Endothelial cell of umbilical vein (primary cell): ENCODE results near the gene CMTM4. TPM values are rescaled to one million over a fixed set of nuclear protein-coding genes. Genes with fewer than 3 reads are reported as not detected.

Experiments
- BruUV-seq: library from RNA; stranded (reverse); fragments of 400-500 nt; replicated peaks from 2 replicates; lab custom pipeline; 2021; lab: Mats Ljungman, UMichigan
- CTCF ChIA-PET: fragments of 300-600, 350-600 bp; sonication (Branson Sonifier 250); formaldehyde crosslinking; loops from one replicate; lab custom pipeline; 2021; ENCODE audit warnings: antibody characterized with exemption, inconsistent platforms; lab: Charles Lee
- POLR2A ChIA-PET: fragments of 300-600, 350-600 bp; sonication (Branson Sonifier 250); formaldehyde crosslinking; loops from one replicate; lab custom pipeline; 2021; ENCODE audit warnings: antibody characterized with exemption, inconsistent platforms; lab: Charles Lee
- DNase-seq: peaks from one replicate; pipeline ENCODE4 v3.0.0-alpha.2; 2011; ENCODE audit warnings: low read depth, low spot score
- FAIRE-seq: peaks from 2 replicates; lab custom pipeline; 2011; peaks lifted over from hg19 to GRCh38; lab: Jason Lieb, UNC
- H2AFZ ChIP-seq: 2 replicates; pipeline ENCODE4 v1.6.0; 2012; ENCODE audit warnings: low read depth, low read length, control low read depth, inconsistent platforms
- H3K27ac ChIP-seq: 2 replicates; pipeline ENCODE4 v1.5.1; 2011; ENCODE audit warnings: low read depth, mild to moderate bottlenecking, control low read depth, low read length, moderate library complexity; ENCODE audit not compliant: insufficient read depth
- H3K27me3 ChIP-seq, 2 experiments: 2 replicates each; pipeline versions ENCODE4 v1.6.0 to v1.6.1; 2011; ENCODE audit warnings: low read length in 2 of 2, mixed read lengths in 1 of 2; ENCODE audit not compliant: control insufficient read depth in 2 of 2, insufficient read depth in 2 of 2
- H3K36me3 ChIP-seq, 2 experiments: 2 replicates in 1 of 2; 3 replicates in 1 of 2; pipeline ENCODE4 v1.5.1; 2011; ENCODE audit warnings: low read length in 2 of 2, mild to moderate bottlenecking in 1 of 2, moderate library complexity in 1 of 2; ENCODE audit not compliant: control insufficient read depth in 2 of 2, insufficient read depth in 2 of 2; ENCODE audit errors: extremely low read depth in 1 of 2
- H3K4me1 ChIP-seq: 3 replicates; pipeline ENCODE4 v1.5.1; 2011; ENCODE audit warnings: mild to moderate bottlenecking, low read length; ENCODE audit not compliant: control insufficient read depth, insufficient read depth; ENCODE audit errors: extremely low read depth
- H3K4me2 ChIP-seq: 2 replicates; pipeline ENCODE4 v1.6.1; 2011; ENCODE audit warnings: low read length, control low read depth, mixed read lengths; ENCODE audit not compliant: insufficient read depth
- H3K4me3 ChIP-seq, 3 experiments: fragments of 200-600 bp in 1 of 3; sonication (generic), shearing (Covaris generic) in 1 of 3; replicated peaks in 1 of 3; 2 replicates each; pipeline ENCODE4 v1.5.1; 2011 to 2016; ENCODE audit warnings: control low read depth in 3 of 3, low read length in 3 of 3, mild to moderate bottlenecking in 2 of 3, inconsistent platforms in 1 of 3, low read depth in 1 of 3, moderate library complexity in 1 of 3; ENCODE audit not compliant: insufficient read depth in 1 of 3
- H3K79me2 ChIP-seq: 2 replicates; pipeline ENCODE4 v1.6.0; 2012; ENCODE audit warnings: low read length, inconsistent platforms; ENCODE audit not compliant: control insufficient read depth, insufficient read depth
- H3K9ac ChIP-seq: replicated peaks from 2 replicates; pipeline ENCODE3; 2011; ENCODE audit warnings: low read length, control low read depth; ENCODE audit not compliant: insufficient read depth; ENCODE audit errors: extremely low read depth
- H3K9me1 ChIP-seq: replicated peaks from 3 replicates; pipeline ENCODE4 v1.6.0; 2011; ENCODE audit warnings: mild to moderate bottlenecking, low read length; ENCODE audit not compliant: control insufficient read depth, insufficient read depth; ENCODE audit errors: extremely low read depth
- H3K9me3 ChIP-seq: replicated peaks from 2 replicates; pipeline ENCODE4 v1.5.1; 2012; ENCODE audit warnings: low read length, inconsistent platforms; ENCODE audit not compliant: control insufficient read depth, insufficient read depth
- H4K20me1 ChIP-seq: replicated peaks from 2 replicates; pipeline ENCODE3; 2011; ENCODE audit warnings: mild to moderate bottlenecking, low read length; ENCODE audit not compliant: control insufficient read depth, insufficient read depth; ENCODE audit errors: extremely low read depth
- EZH2 ChIP-seq: IDR thresholded peaks from 2 replicates; pipeline ENCODE4 v1.6.1; 2012; ENCODE audit warnings: borderline replicate concordance, low read depth, mild to moderate bottlenecking, moderate library complexity, low read length, inconsistent platforms; ENCODE audit not compliant: severe bottlenecking
- FOS ChIP-seq: IDR thresholded peaks from 2 replicates; pipeline ENCODE4 v1.6.1; 2011; ENCODE audit warnings: mild to moderate bottlenecking, low read length, moderate library complexity, borderline replicate concordance; ENCODE audit not compliant: insufficient read depth
- GATA2 ChIP-seq: IDR thresholded peaks from 2 replicates; pipeline ENCODE4 v1.7.0; 2011; ENCODE audit warnings: low read depth, mild to moderate bottlenecking, moderate library complexity, mixed read lengths, low read length; ENCODE audit not compliant: insufficient read length, insufficient read depth
- JUN ChIP-seq: IDR thresholded peaks from 2 replicates; pipeline ENCODE4 v1.6.1; 2011; ENCODE audit warnings: borderline replicate concordance, low read depth; ENCODE audit not compliant: insufficient read length, insufficient read depth
- MAX ChIP-seq: IDR thresholded peaks from 2 replicates; pipeline ENCODE4 v1.6.1; 2011; ENCODE audit not compliant: insufficient read depth, insufficient read length
- MYC ChIP-seq: IDR thresholded peaks from one replicate; pipeline ENCODE4 v1.6.1; 2011; ENCODE audit warnings: mild to moderate bottlenecking, low read depth, low read length
- POLR2A ChIP-seq: IDR thresholded peaks from 2 replicates; pipeline ENCODE4 v1.6.1; 2012; ENCODE audit warnings: low read depth, mild to moderate bottlenecking, control low read depth, low read length
- POLR2AphosphoS5 ChIP-seq: IDR thresholded peaks from 2 replicates; pipeline ENCODE4 v1.6.1; 2012; ENCODE audit warnings: low read depth, mild to moderate bottlenecking, control low read depth, low read length, moderate library complexity; ENCODE audit not compliant: insufficient read depth
- dilution Hi-C: fragments of 300-500 bp; cut with MboI; formaldehyde crosslinking; loops from one replicate; pipeline ENCODE4 v1.15.0; 2019; ENCODE audit warnings: low sequenced_read_pairs; ENCODE audit not compliant: extremely low pct_ligation_motif_present
- intact Hi-C: fragments of 100-400 bp; cut with micrococcal nuclease; formaldehyde crosslinking; loops from one replicate; pipeline ENCODE4 v1.10.0; 2022
- polyA plus RNA-seq, 4 experiments: library from polyadenylated mRNA; depleted of rRNA in 3 of 4; stranded (reverse) in 3 of 4; unstranded in 1 of 4; fragments of >200 nt; gene quantifications; 2 replicates each; pipeline versions ENCODE4 v1.2.1 to v1.2.3, GENCODE V29; 2011 to 2012; ENCODE audit warnings: missing spikeins in 1 of 4
- total RNA-seq: library from RNA; stranded (reverse); gene quantifications from 2 replicates; pipeline ENCODE4 v1.2.3, GENCODE V29; 2021
- TF ChIP-seq, protein P1 (sequence below), 2 donors: IDR thresholded peaks; 1 replicate in 1 of 2; 2 replicates in 1 of 2; pipeline ENCODE4 v1.5.1; 2011; ENCODE audit warnings: low read length in 2 of 2, mild to moderate bottlenecking in 2 of 2, moderate library complexity in 2 of 2, control low read depth in 1 of 2, inconsistent platforms in 1 of 2, low read depth in 1 of 2; ENCODE audit not compliant: insufficient read depth in 1 of 2; ENCODE audit errors: extremely low read depth in 1 of 2

Gene CMTM4
- total and polyA plus RNA-seq, 2 donors (not counting 3 experiments of a cell fraction or from before 2014, with no cell fraction given): 9.0 to 10.7 TPM

GRCh38 chr16:66653581-66654350 lies 42.8 kb downstream of the CMTM4 start:
- Histone ChIP-seq H3K36me3 (no peaks in the 10 kb centered on the region), H3K9ac (no peak overlapping the region), H3K27me3 (no peaks in the 10 kb centered on the region), H2AFZ (no peak overlapping the region), H3K9me1 (no peaks in the 10 kb centered on the region), H3K4me3 (no peak overlapping the region), H3K79me2 (no peaks in the 10 kb centered on the region), H3K9me3 (no peaks in the 10 kb centered on the region), H4K20me1 (no peaks in the 10 kb centered on the region), H3K27ac (no peak overlapping the region), H3K4me2 (no peak overlapping the region), H3K4me1 (no peaks in the 10 kb centered on the region)
- ChIA-PET POLR2A (no interaction called here), CTCF (interaction anchor here (1.2 to 3.9 kb wide), 3 partner anchors 8 to 247 kb away, joined by 3 to 120 read pairs (median 3); no protein-coding TSS in a partner anchor)
- TF ChIP-seq MYC (no peak), GATA2 (no peak), FOS (no peak), EZH2 (no peak), POLR2AphosphoS5 (no peak), POLR2A (no peak), MAX (no peak), JUN (no peak)
- TF ChIP-seq, protein P1, sequence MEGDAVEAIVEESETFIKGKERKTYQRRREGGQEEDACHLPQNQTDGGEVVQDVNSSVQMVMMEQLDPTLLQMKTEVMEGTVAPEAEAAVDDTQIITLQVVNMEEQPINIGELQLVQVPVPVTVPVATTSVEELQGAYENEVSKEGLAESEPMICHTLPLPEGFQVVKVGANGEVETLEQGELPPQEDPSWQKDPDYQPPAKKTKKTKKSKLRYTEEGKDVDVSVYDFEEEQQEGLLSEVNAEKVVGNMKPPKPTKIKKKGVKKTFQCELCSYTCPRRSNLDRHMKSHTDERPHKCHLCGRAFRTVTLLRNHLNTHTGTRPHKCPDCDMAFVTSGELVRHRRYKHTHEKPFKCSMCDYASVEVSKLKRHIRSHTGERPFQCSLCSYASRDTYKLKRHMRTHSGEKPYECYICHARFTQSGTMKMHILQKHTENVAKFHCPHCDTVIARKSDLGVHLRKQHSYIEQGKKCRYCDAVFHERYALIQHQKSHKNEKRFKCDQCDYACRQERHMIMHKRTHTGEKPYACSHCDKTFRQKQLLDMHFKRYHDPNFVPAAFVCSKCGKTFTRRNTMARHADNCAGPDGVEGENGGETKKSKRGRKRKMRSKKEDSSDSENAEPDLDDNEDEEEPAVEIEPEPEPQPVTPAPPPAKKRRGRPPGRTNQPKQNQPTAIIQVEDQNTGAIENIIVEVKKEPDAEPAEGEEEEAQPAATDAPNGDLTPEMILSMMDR (IDR thresholded peaks at IDR 0.05; ENCODE audit: extremely low read depth in 1 of 2, insufficient read depth in 1 of 2, low read depth in 1 of 2, low read length in 2 of 2): no peak
- DNase-seq (no peak), FAIRE-seq (no peak)
- dilution Hi-C loops (no loop called here), intact Hi-C loops (loop anchor here (5.0 kb wide), 1 partner anchor 246 kb away; no protein-coding TSS in a partner anchor)
- no TSS peak for BruUV-seq
